GM23338 (cell line): ENCODE results near the gene MCC. TPM values are rescaled to one million over a fixed set of nuclear protein-coding genes. Genes with fewer than 3 reads are reported as not detected.

Experiments used
- ATAC-seq: fragments of 200-7000 bp; cut with Tn5 transposase; 3 replicates; pipeline ENCODE4 v1.9.1; 2020
- DNase-seq: peaks from one replicate; pipeline ENCODE4 v3.0.0-alpha.2; 2015; ENCODE audit warnings: low spot score
- H2AFZ ChIP-seq: fragments of 200-600 bp; sonication (generic); 2 replicates; pipeline ENCODE4 v1.8.0; 2016; ENCODE audit warnings: antibody characterized with exemption, mild to moderate bottlenecking, moderate library complexity
- H3F3A ChIP-seq: fragments of 200-600 bp; sonication (generic); replicated peaks from 2 replicates; pipeline ENCODE4 v1.8.0; 2017; ENCODE audit warnings: antibody characterized with exemption, mixed run types, low read depth
- H3K27ac ChIP-seq: fragments of 200-600 bp; sonication (generic); 2 replicates; pipeline ENCODE4 v1.6.1; 2016; ENCODE audit warnings: low read depth
- H3K27me3 ChIP-seq: fragments of 200-600 bp; sonication (generic); 2 replicates; pipeline ENCODE4 v1.8.0; 2016; ENCODE audit warnings: mild to moderate bottlenecking, mixed run types, moderate library complexity; ENCODE audit not compliant: insufficient read depth
- H3K36me3 ChIP-seq: fragments of 200-600 bp; sonication (generic); 2 replicates; pipeline ENCODE4 v1.8.0; 2016; ENCODE audit warnings: mild to moderate bottlenecking; ENCODE audit not compliant: insufficient read depth
- H3K4me1 ChIP-seq: fragments of 200-600 bp; sonication (generic); 2 replicates; pipeline ENCODE4 v1.8.0; 2016; ENCODE audit warnings: mild to moderate bottlenecking, moderate library complexity; ENCODE audit not compliant: insufficient read depth
- H3K4me2 ChIP-seq: fragments of 200-600 bp; sonication (generic); 2 replicates; pipeline ENCODE4 v1.7.1; 2017; ENCODE audit warnings: mixed run types
- H3K4me3 ChIP-seq: fragments of 200-600 bp; sonication (generic); 2 replicates; pipeline ENCODE4 v1.6.1; 2016; ENCODE audit warnings: mixed run types
- H3K79me2 ChIP-seq: fragments of 200-600 bp; sonication (generic); replicated peaks from 2 replicates; pipeline ENCODE4 v1.8.0; 2017; ENCODE audit warnings: mild to moderate bottlenecking; ENCODE audit not compliant: insufficient read depth
- H3K9me2 ChIP-seq: fragments of 200-600 bp; sonication (generic); 2 replicates; pipeline ENCODE4 v1.8.0; 2017; ENCODE audit not compliant: insufficient read depth
- H4K20me1 ChIP-seq: fragments of 200-600 bp; sonication (generic); replicated peaks from 2 replicates; pipeline ENCODE4 v1.8.0; 2017; ENCODE audit warnings: mild to moderate bottlenecking; ENCODE audit not compliant: insufficient read depth
- H3K27ac Mint-ChIP-seq: 2 replicates; pipeline ENCODE4 v1.8.0; 2020; ENCODE audit warnings: inconsistent platforms, mild to moderate bottlenecking, moderate library complexity, mixed read lengths
- H3K27me3 Mint-ChIP-seq: 3 replicates; pipeline ENCODE4 v1.8.0; 2022; ENCODE audit warnings: low read depth, mild to moderate bottlenecking, moderate library complexity, mixed read lengths, inconsistent platforms; ENCODE audit not compliant: insufficient read depth, poor library complexity
- H3K36me3 Mint-ChIP-seq: 3 replicates; pipeline ENCODE4 v1.8.0; 2021; ENCODE audit warnings: low read depth, mild to moderate bottlenecking, inconsistent platforms, moderate library complexity, mixed read lengths
- H3K4me1 Mint-ChIP-seq: 3 replicates; pipeline ENCODE4 v1.8.0; 2020; ENCODE audit warnings: mild to moderate bottlenecking, inconsistent platforms, mixed read lengths
- H3K4me3 Mint-ChIP-seq: 3 replicates; pipeline ENCODE4 v1.8.0; 2021; ENCODE audit warnings: moderate library complexity, mild to moderate bottlenecking, inconsistent platforms, mixed read lengths
- H3K9me3 Mint-ChIP-seq: 3 replicates; pipeline ENCODE4 v1.8.0; 2020; ENCODE audit warnings: moderate library complexity, mild to moderate bottlenecking, inconsistent platforms, mixed read lengths
- CREB1 ChIP-seq: fragments of 250-450 bp; sonication (Bioruptor Pico); IDR thresholded peaks from 2 replicates; pipeline ENCODE4 v1.5.0; 2020; ENCODE audit warnings: low read depth, mild to moderate bottlenecking, moderate library complexity
- EZH2 ChIP-seq: fragments of 200-600 bp; sonication (generic); IDR thresholded peaks from one replicate; pipeline ENCODE4 v1.8.0; 2017; ENCODE audit warnings: antibody characterized with exemption, mild to moderate bottlenecking, low read depth; ENCODE audit not compliant: unreplicated experiment
- EZH2phosphoT487 ChIP-seq: fragments of 200-600 bp; sonication (generic); IDR thresholded peaks from one replicate; pipeline ENCODE4 v1.8.1; 2018; ENCODE audit warnings: antibody characterized with exemption; ENCODE audit not compliant: unreplicated experiment
- JUNB ChIP-seq: IDR thresholded peaks from one replicate; pipeline ENCODE4 v1.6.1; 2016; ENCODE audit warnings: antibody characterized with exemption; ENCODE audit not compliant: unreplicated experiment
- NANOG ChIP-seq: IDR thresholded peaks from 2 replicates; pipeline ENCODE4 v1.6.1; 2016; ENCODE audit warnings: antibody characterized with exemption, borderline replicate concordance
- POLR2AphosphoS5 ChIP-seq: IDR thresholded peaks from 2 replicates; pipeline ENCODE4 v1.6.1; 2016; ENCODE audit warnings: antibody characterized with exemption, low read depth
- ZNF114 ChIP-seq: fragments of 250-450 bp; sonication (Bioruptor Pico); IDR thresholded peaks from 2 replicates; pipeline ENCODE4 v1.5.0; 2020; ENCODE audit warnings: mild to moderate bottlenecking, moderate library complexity
- polyA plus RNA-seq: library from polyadenylated mRNA; unstranded; fragments of >200 nt; fragmentation: Nextera tagmentation; extraction: Ambion mirVana; gene quantifications from 2 replicates; pipeline ENCODE4 v1.2.1, GENCODE V29; 2016
- total RNA-seq: library from RNA; depleted of rRNA; stranded (reverse); fragments of >200 nt; shearing (Covaris generic); gene quantifications from 2 replicates; pipeline ENCODE4 v1.2.3, GENCODE V29; 2014
- TF ChIP-seq, protein P1 (sequence below): IDR thresholded peaks from 2 replicates; pipeline ENCODE4 v1.6.1; 2016; ENCODE audit warnings: antibody characterized with exemption
- TF ChIP-seq, protein P2 (sequence below), 2 experiments: fragments of 200-600 bp in 1 of 2; sonication (generic) in 1 of 2; conservative IDR thresholded peaks; 2 replicates each; pipeline versions ENCODE4 v1.5.1 to v1.6.1; 2016 to 2017; ENCODE audit warnings: antibody characterized with exemption in 2 of 2, low read depth in 2 of 2, mild to moderate bottlenecking in 2 of 2, moderate library complexity in 1 of 2

MCC gene
- total and polyA plus RNA-seq, 2 experiments from 2014 or later, result 3.8 to 10.1 TPM

DNA sequence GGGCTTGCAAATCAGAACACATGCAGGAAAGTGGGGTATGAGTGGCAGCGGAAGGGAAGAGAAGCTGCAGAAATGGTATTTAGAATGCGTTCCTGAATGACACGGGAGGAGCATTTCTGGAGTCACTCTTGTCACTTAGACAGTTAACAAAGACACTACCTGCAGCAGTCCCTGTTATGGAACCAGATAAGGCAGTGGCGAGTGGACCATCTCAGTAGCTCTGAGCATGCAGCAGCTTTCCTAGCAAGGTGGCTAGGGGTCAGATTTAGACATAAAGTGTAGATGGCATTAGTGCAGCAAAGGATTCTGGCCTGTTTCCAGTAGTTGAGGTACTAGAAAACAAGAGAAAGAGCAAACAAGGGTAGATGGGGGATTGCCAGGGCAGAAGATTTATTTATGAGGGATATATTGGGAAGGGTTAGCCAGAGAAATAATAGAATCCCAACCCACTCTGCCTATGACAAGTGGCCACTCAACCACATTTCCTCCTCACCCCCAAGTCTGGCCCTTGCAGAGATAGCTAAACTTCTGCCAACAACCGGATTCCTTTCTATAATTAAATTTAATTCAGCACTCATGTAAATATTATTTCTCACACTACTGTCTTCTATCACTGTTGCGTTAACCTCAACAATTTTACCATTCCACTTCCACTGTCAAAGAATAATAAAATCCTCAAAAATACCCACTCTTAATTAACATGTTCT lies 310.0 kb downstream of the MCC start:
- H3K36me3 ChIP-seq, result no peaks in the 10 kb centered on the region
- no peak overlapping the region for H3K4me3 ChIP-seq
- H3K4me1 ChIP-seq, result peaks cover 19% of the 10 kb centered on the region; the same call in 1 of the 2 replicates
- DNase-seq (no peak), ATAC-seq (no peak)
- no peaks in the 10 kb centered on the region for H3F3A ChIP-seq
- Mint-ChIP-seq H3K4me1 (peaks cover 37% of the 10 kb centered on the region), H3K27me3 (no peaks in the 10 kb centered on the region), H3K4me3 (no peak overlapping the region), H3K27ac (0 out of 2 replicates have a peak overlapping the region, but pooled peaks have one; percentile 0), H3K36me3 (no peaks in the 10 kb centered on the region), H3K9me3 (no peaks in the 10 kb centered on the region)
- no peaks in the 10 kb centered on the region for H3K9me2 ChIP-seq
- TF ChIP-seq EZH2phosphoT487, result no peak
- TF ChIP-seq ZNF114 (CRISPR knock-in tag), result no peak
- TF ChIP-seq, protein P1, sequence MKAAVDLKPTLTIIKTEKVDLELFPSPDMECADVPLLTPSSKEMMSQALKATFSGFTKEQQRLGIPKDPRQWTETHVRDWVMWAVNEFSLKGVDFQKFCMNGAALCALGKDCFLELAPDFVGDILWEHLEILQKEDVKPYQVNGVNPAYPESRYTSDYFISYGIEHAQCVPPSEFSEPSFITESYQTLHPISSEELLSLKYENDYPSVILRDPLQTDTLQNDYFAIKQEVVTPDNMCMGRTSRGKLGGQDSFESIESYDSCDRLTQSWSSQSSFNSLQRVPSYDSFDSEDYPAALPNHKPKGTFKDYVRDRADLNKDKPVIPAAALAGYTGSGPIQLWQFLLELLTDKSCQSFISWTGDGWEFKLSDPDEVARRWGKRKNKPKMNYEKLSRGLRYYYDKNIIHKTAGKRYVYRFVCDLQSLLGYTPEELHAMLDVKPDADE, result no peak
- TF ChIP-seq JUNB, result no peak
- H3K4me2 ChIP-seq, result no peak overlapping the region
- H3K27ac ChIP-seq, result no peak overlapping the region
- no peaks in the 10 kb centered on the region for H3K27me3 ChIP-seq
- H3K79me2 ChIP-seq, result no peaks in the 10 kb centered on the region
- no peaks in the 10 kb centered on the region for H4K20me1 ChIP-seq
- no peak overlapping the region for H2AFZ ChIP-seq

GRCh38 chr5:113177225-113177624 lies 311.0 kb downstream of the MCC start:
- H3K4me2 ChIP-seq, result no peak overlapping the region
- Mint-ChIP-seq H3K27ac (no peak overlapping the region), H3K9me3 (no peaks in the 10 kb centered on the region), H3K4me1 (peaks cover 34% of the 10 kb centered on the region), H3K36me3 (no peaks in the 10 kb centered on the region), H3K4me3 (no peak overlapping the region), H3K27me3 (no peaks in the 10 kb centered on the region)
- H2AFZ ChIP-seq, result no peak overlapping the region
- no peak for DNase-seq
- no peak for ATAC-seq
- no peaks in the 10 kb centered on the region for H3K79me2 ChIP-seq
- H3K9me2 ChIP-seq, result no peaks in the 10 kb centered on the region
- H3K36me3 ChIP-seq, result no peaks in the 10 kb centered on the region
- no peak overlapping the region for H3K27ac ChIP-seq
- TF ChIP-seq ZNF114 (CRISPR knock-in tag) (no peak), POLR2AphosphoS5 (no peak), JUNB (no peak)
- no peaks in the 10 kb centered on the region for H4K20me1 ChIP-seq
- H3K27me3 ChIP-seq, result no peaks in the 10 kb centered on the region
- no peak overlapping the region for H3K4me3 ChIP-seq
- peaks cover 19% of the 10 kb centered on the region for H3K4me1 ChIP-seq
- no peaks in the 10 kb centered on the region for H3F3A ChIP-seq

DNA sequence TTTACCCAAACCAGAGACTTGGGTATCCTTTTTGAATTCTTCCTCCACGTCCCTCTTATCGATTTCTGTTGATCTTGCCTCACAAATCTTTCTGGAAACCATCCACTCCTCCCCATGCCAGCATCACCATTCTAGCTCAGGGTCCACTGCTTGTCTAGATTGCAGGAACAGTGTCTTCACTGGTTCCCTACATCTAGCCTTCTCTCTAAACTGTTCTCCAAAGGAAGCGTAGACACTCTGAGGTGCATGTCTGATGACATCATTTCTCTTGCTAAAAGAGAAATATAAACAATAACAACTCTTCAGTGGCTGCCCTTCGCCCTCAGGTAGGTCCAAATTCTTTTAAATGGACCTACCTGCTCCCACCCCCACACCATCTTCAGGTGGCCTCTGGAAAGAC lies 311.5 kb downstream of the MCC start:
- Mint-ChIP-seq H3K4me1 (peaks cover 34% of the 10 kb centered on the region), H3K9me3 (no peaks in the 10 kb centered on the region), H3K4me3 (no peak overlapping the region), H3K27ac (no peak overlapping the region), H3K27me3 (no peaks in the 10 kb centered on the region), H3K36me3 (no peaks in the 10 kb centered on the region)
- H3K4me2 ChIP-seq, result no peak overlapping the region
- no peak overlapping the region for H2AFZ ChIP-seq
- no peak overlapping the region for H3K27ac ChIP-seq
- DNase-seq (no peak), ATAC-seq (no peak)
- no peaks in the 10 kb centered on the region for H3K27me3 ChIP-seq
- no peak overlapping the region for H3K4me3 ChIP-seq
- no peak for TF ChIP-seq ZNF114 (CRISPR knock-in tag)
- no peak for TF ChIP-seq NANOG
- TF ChIP-seq JUNB, result no peak
- no peak for TF ChIP-seq CREB1
- TF ChIP-seq, protein P1, result no peak
- no peak for TF ChIP-seq EZH2phosphoT487
- no peak for TF ChIP-seq POLR2AphosphoS5
- TF ChIP-seq, protein P2, sequence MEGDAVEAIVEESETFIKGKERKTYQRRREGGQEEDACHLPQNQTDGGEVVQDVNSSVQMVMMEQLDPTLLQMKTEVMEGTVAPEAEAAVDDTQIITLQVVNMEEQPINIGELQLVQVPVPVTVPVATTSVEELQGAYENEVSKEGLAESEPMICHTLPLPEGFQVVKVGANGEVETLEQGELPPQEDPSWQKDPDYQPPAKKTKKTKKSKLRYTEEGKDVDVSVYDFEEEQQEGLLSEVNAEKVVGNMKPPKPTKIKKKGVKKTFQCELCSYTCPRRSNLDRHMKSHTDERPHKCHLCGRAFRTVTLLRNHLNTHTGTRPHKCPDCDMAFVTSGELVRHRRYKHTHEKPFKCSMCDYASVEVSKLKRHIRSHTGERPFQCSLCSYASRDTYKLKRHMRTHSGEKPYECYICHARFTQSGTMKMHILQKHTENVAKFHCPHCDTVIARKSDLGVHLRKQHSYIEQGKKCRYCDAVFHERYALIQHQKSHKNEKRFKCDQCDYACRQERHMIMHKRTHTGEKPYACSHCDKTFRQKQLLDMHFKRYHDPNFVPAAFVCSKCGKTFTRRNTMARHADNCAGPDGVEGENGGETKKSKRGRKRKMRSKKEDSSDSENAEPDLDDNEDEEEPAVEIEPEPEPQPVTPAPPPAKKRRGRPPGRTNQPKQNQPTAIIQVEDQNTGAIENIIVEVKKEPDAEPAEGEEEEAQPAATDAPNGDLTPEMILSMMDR (conservative IDR thresholded peaks at IDR 0.05; ENCODE audit: low read depth in 2 of 2), result no peak
- TF ChIP-seq EZH2, result no peak
- H3K79me2 ChIP-seq, result no peaks in the 10 kb centered on the region
- H3K4me1 ChIP-seq, result peaks cover 19% of the 10 kb centered on the region
- no peaks in the 10 kb centered on the region for H3F3A ChIP-seq
- no peaks in the 10 kb centered on the region for H3K36me3 ChIP-seq
- no peaks in the 10 kb centered on the region for H3K9me2 ChIP-seq
- H4K20me1 ChIP-seq, result no peaks in the 10 kb centered on the region
